Measurements from ENCODE around the gene HES1.
"Not testable (repeated sequence)": the region's sequence is repeated elsewhere in the genome, so short reads cannot be mapped to it uniquely, and the experiment has no call there.

Gene HES1

GRCh38 chr3:194135806-194136518, at the start of gene HES1:
TSS of gene HES1 (plus strand) at chr3:194136148. CDS start at chr3:194136381, 233 bp downstream.
- DNase-seq: peak; percentile 20

GRCh38 chr3:194086388-194087075, 49.4 kb upstream of the HES1 start:
- DNase-seq: no peak

GRCh38 chr3:194087280-194087679, 48.7 kb upstream of the HES1 start:
- DNase-seq: no peak

- DNase-seq: no peak
Measured at GRCh38 chr3:194087995-194088855, 47.7 kb upstream of the HES1 start.

GRCh38 chr3:194089357-194090177, 46.4 kb upstream of the HES1 start:
- peak; percentile 32 for DNase-seq

GRCh38 chr3:194090178-194090555, 45.8 kb upstream of the HES1 start:
- DNase-seq: not testable (repeated sequence)

- no peak for DNase-seq
Measured at GRCh38 chr3:194090716-194091115, 45.2 kb upstream of the HES1 start.

- DNase-seq: no peak
Measured at GRCh38 chr3:194091141-194091540, 44.8 kb upstream of the HES1 start.

GRCh38 chr3:194091897-194092296, 44.1 kb upstream of the HES1 start:
- DNase-seq: not testable (repeated sequence)

- DNase-seq: no peak
Measured at GRCh38 chr3:194092881-194093301, 43.1 kb upstream of the HES1 start.

- no peak for DNase-seq
Measured at GRCh38 chr3:194093842-194094241, 42.1 kb upstream of the HES1 start.

- DNase-seq: peak; percentile 41
Measured at GRCh38 chr3:194095464-194095863, 40.5 kb upstream of the HES1 start.

- DNase-seq: no peak
Measured at GRCh38 chr3:194095902-194096301, 40.0 kb upstream of the HES1 start.

- no peak for DNase-seq
Measured at GRCh38 chr3:194097141-194097882, 38.6 kb upstream of the HES1 start.

GRCh38 chr3:194098081-194098842, 37.7 kb upstream of the HES1 start:
- DNase-seq: no peak

GRCh38 chr3:194098843-194099183, 37.1 kb upstream of the HES1 start:
- DNase-seq: no peak

GRCh38 chr3:194099215-194099614, 36.7 kb upstream of the HES1 start:
- no peak for DNase-seq

GRCh38 chr3:194100856-194101390, 35.0 kb upstream of the HES1 start:
- DNase-seq: no peak

- DNase-seq: no peak
Measured at GRCh38 chr3:194101592-194102432, 34.1 kb upstream of the HES1 start.

GRCh38 chr3:194102436-194102835, 33.5 kb upstream of the HES1 start:
- no peak for DNase-seq
